Ovary (tissue), 9 donors: ENCODE measurements around the gene MEF2C. TPM values are rescaled to one million over a fixed set of nuclear protein-coding genes. Genes with fewer than 3 reads are reported as not detected.

Experiments used
- DNase-seq, 5 donors: peaks; one replicate each; pipeline ENCODE4 v3.0.0-alpha.2; 2019 to 2020
- H3K27ac ChIP-seq, 2 donors: fragments of 200-600 bp; one replicate each; pipeline versions ENCODE4 v1.5.1 to v1.8.0; 2019 to 2022
- H3K27me3 ChIP-seq: fragments of 200-600 bp; one replicate; pipeline ENCODE4 v1.8.0; 2022
- H3K36me3 ChIP-seq: fragments of 200-600 bp; sonication (generic); one replicate; pipeline ENCODE4 v1.5.1; 2019
- H3K4me1 ChIP-seq: one replicate; pipeline ENCODE4 v1.8.1; 2013; ENCODE audit warnings: mild to moderate bottlenecking, moderate library complexity; ENCODE audit not compliant: insufficient read depth
- H3K4me3 ChIP-seq: fragments of 200-600 bp; sonication (generic); one replicate; pipeline ENCODE4 v1.5.1; 2017
- H3K9me3 ChIP-seq, 2 donors: fragments of 200-600 bp in 1 of 2; sonication (generic) in 1 of 2; one replicate each; pipeline versions ENCODE4 v1.5.1 to v1.8.1; 2013 to 2019; ENCODE audit warnings: mild to moderate bottlenecking in 1 of 2, moderate library complexity in 1 of 2
- EP300 ChIP-seq: sonication (generic); formaldehyde crosslinking; IDR thresholded peaks from one replicate; pipeline ENCODE4 v1.6.1; 2017; ENCODE audit warnings: antibody characterized with exemption
- POLR2A ChIP-seq: fragments of 450-650 bp; IDR thresholded peaks from one replicate; pipeline ENCODE4 v1.6.1; 2017; ENCODE audit warnings: antibody characterized with exemption, mild to moderate bottlenecking, moderate library complexity
- WGBS, 3 donors: extraction: QIAGEN DNeasy Blood & Tissue Kit in 1 of 3; methylation state at CpG; one replicate each; pipeline versions ENCODE4 v1.1.5 to v1.1.7; 2013 to 2017; 5-methylcytosine and 5-hydroxymethylcytosine counted together
- intact Hi-C, 4 donors: fragments of 100-400 bp; cut with DNase I; formaldehyde crosslinking; loops; one replicate each; pipeline versions ENCODE4 v1.11.0 to v1.15.1; 2022 to 2023
- polyA plus RNA-seq, 2 donors: library from polyadenylated mRNA; stranded (reverse); fragments of 200-250 nt in 1 of 2; fragments of 350-450 nt in 1 of 2; fragmentation: Illumina TruSeq in 1 of 2; extraction: RNeasy Lipid Tissue Mini Kit (QIAGEN cat#74804) in 1 of 2; gene quantifications; one replicate each; pipeline ENCODE4 v1.2.3, GENCODE V29; 2013 to 2014
- total RNA-seq, 7 donors: library from RNA; depleted of rRNA in 2 of 7; stranded (reverse); fragments of >200 nt in 2 of 7; fragmentation: NEBNext Ultra II Directional in 3 of 7; extraction: Animal tissue kit (Norgen Biotek cat#: 25700) in 3 of 7; gene quantifications; one replicate each; pipeline versions ENCODE4 v1.1.0 to v1.2.4, GENCODE V29; 2016 to 2023
- TF ChIP-seq, protein P1 (sequence below), 3 donors: fragments of 450-650 bp in 2 of 3; fragments of 200-600 bp in 1 of 3; IDR thresholded peaks; one replicate each; pipeline versions ENCODE4 v1.5.1 to v1.8.0; 2016 to 2022; ENCODE audit warnings: antibody characterized with exemption in 3 of 3, mild to moderate bottlenecking in 1 of 3
- donor health status: DM: no; HTN: no; CAD: no; lungs with moderate emphysema.
- donor health status: DM: no; HTN: no; CAD: no.
- donor health status: Bipolar disorder and iron deficiency.
- donor health status: DM: yes; HTN: yes; CAD: no.
- donor health status: DM: no; HTN: no; CAD: no.
- donor health status: DM: yes; HTN: yes; CAD: no.

Gene MEF2C
- total and polyA plus RNA-seq, 9 donors, result 27.2 to 91.4 (median 73.8) TPM

DNA sequence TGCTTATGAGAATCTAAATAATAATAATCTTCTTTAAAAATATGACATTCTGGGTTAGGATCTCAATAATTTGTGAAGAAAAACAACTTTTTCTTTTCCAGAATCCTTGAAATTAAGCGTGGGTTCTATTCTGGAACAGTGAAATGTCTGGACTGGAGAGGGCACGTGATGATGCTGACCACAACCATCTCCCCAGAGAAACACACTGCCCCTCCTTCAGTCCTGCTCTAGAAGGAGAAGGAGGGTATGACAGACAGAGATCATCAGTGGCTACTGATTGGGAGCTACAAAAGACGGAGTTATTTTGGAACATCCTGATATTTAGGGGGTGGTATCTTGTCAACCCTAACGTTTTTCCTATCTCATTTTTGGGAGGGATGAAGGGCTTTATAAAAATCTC, 40.2 kb downstream of the MEF2C start:
- Histone ChIP-seq H3K4me3 (no peak overlapping the region), H3K9me3 (no peaks in the 10 kb centered on the region), H3K27ac (no peak overlapping the region), H3K36me3 (no peaks in the 10 kb centered on the region), H3K27me3 (no peaks in the 10 kb centered on the region), H3K4me1 (peaks cover 3% of the 10 kb centered on the region)
- no peak for TF ChIP-seq POLR2A
- TF ChIP-seq, protein P1, sequence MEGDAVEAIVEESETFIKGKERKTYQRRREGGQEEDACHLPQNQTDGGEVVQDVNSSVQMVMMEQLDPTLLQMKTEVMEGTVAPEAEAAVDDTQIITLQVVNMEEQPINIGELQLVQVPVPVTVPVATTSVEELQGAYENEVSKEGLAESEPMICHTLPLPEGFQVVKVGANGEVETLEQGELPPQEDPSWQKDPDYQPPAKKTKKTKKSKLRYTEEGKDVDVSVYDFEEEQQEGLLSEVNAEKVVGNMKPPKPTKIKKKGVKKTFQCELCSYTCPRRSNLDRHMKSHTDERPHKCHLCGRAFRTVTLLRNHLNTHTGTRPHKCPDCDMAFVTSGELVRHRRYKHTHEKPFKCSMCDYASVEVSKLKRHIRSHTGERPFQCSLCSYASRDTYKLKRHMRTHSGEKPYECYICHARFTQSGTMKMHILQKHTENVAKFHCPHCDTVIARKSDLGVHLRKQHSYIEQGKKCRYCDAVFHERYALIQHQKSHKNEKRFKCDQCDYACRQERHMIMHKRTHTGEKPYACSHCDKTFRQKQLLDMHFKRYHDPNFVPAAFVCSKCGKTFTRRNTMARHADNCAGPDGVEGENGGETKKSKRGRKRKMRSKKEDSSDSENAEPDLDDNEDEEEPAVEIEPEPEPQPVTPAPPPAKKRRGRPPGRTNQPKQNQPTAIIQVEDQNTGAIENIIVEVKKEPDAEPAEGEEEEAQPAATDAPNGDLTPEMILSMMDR (IDR thresholded peaks at IDR 0.05), result no peak
- no peak for TF ChIP-seq EP300
- 38 to 66% (median 43%) methylated on average over 4 of the region's 4 CpGs for WGBS, 3 donors
- intact Hi-C loops, result loop anchor here in 1 of 4 donors (2.0 kb wide), 1 partner anchor 62 kb away; no protein-coding TSS in a partner anchor
- DNase-seq, result no peak

DNA sequence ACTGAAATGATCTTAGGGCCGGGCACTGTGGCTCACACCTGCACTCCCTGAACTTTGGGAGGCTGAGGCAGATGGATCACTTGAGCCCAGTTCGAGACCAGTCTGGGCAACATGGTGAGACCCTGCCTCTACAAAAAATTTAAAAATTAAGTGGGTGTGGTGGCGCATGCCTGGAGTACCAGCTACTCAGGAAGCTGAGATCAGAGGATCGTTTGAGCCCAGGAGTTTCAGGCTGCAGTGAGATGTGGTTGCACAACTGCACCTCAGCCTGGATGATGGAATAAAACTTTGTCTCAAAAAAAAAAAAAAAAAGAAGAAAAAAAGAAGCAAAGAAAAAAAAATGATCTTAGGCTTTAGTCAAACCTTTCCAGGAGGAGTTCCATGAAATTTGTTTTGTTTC, 41.8 kb downstream of the MEF2C start:
- no peaks in the 10 kb centered on the region for H3K9me3 ChIP-seq
- H3K36me3 ChIP-seq, result no peaks in the 10 kb centered on the region
- peak overlapping the region in 1 of 2 donors; percentile 61 for H3K27ac ChIP-seq
- WGBS, 3 donors, result 68 to 86% (median 68%) methylated on average over 4 of the region's 4 CpGs
- intact Hi-C loops, result no loop called here
- TF ChIP-seq POLR2A (no peak), EP300 (no peak)
- TF ChIP-seq, protein P1 (IDR thresholded peaks at IDR 0.05), result no peak
- DNase-seq, result peak in 2 of 5 donors; percentile 34 to 45
- H3K4me3 ChIP-seq, result no peak overlapping the region
- H3K4me1 ChIP-seq, result peaks cover 7% of the 10 kb centered on the region
- H3K27me3 ChIP-seq, result no peaks in the 10 kb centered on the region

DNA sequence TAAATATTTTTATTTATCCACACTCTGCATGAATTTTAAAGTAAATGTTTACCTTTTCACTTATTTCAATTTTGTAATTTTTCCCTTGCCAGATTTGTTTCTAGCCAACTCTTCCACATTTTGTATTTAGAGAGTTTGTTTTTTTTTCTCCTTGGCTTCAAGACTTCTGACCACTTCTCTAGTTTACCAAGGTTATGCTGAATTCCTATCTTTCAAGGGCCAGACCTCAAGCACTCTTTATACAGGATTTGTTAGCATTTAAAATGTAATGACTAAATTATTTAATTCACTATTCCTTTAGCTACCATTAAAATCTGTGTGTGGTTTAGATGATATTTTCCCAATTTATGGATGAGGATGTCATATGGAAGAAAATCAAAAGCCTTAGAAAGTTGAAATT, 42.5 kb downstream of the MEF2C start:
- H3K27ac ChIP-seq, result peak overlapping the region in 1 of 2 donors; percentile 61

DNA sequence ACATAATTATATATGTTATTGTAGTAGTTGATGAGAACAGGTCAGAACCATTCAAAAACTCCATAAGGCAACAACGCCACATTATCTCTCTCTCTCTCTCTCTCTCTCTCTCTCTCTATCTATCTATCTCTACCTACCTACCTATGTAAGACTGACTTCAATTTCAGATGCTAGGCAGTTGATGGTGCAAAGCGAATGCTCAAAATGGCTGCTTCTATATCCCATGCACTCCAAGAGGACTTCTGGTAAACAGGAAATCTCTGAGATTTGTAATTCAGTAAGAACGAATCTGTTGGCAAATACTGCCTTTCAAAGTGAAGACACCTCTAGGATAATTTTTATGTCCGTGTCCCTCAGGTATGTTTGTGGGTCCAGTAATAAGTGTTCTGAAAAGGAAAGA, 43.7 kb downstream of the MEF2C start:
- Histone ChIP-seq H3K4me3 (no peak overlapping the region), H3K27me3 (no peaks in the 10 kb centered on the region), H3K4me1 (peaks cover 7% of the 10 kb centered on the region), H3K36me3 (no peaks in the 10 kb centered on the region), H3K9me3 (no peaks in the 10 kb centered on the region), H3K27ac (peak overlapping the region in 1 of 2 donors; percentile 9)
- WGBS, 3 donors, result 86 to 91% (median 90%) methylated on average over 4 of the region's 4 CpGs
- DNase-seq, result no peak
- intact Hi-C loops, result loop anchor here in 2 of 4 donors (10.0 kb wide), 1 partner anchor 46 kb away; the partner anchor contains the start of gene MEF2C (in 2 of the 2)
- TF ChIP-seq EP300, result no peak
- no peak for TF ChIP-seq POLR2A
- TF ChIP-seq, protein P1 (IDR thresholded peaks at IDR 0.05), result no peak

More for the DNA sequence above, 42.5 kb downstream of the MEF2C start:
- no peak overlapping the region for H3K4me3 ChIP-seq
- intact Hi-C loops, result no loop called here
- DNase-seq, result no peak
- TF ChIP-seq, protein P1 (IDR thresholded peaks at IDR 0.05), result no peak
- TF ChIP-seq POLR2A (no peak), EP300 (no peak)
- peaks cover 7% of the 10 kb centered on the region for H3K4me1 ChIP-seq
- no peaks in the 10 kb centered on the region for H3K36me3 ChIP-seq
- no peaks in the 10 kb centered on the region for H3K27me3 ChIP-seq
- no peaks in the 10 kb centered on the region for H3K9me3 ChIP-seq
